GM23338 (cell line): Measurements from ENCODE around the gene UGT1A4. TPM values are rescaled to one million over a fixed set of nuclear protein-coding genes. Genes with fewer than 3 reads are reported as not detected.

Experiments
- ATAC-seq: fragments of 200-7000 bp; cut with Tn5 transposase; 3 replicates; pipeline ENCODE4 v1.9.1; 2020
- DNase-seq: peaks from one replicate; pipeline ENCODE4 v3.0.0-alpha.2; 2015; ENCODE audit warnings: low spot score
- H2AFZ ChIP-seq: fragments of 200-600 bp; sonication (generic); 2 replicates; pipeline ENCODE4 v1.8.0; 2016; ENCODE audit warnings: antibody characterized with exemption, mild to moderate bottlenecking, moderate library complexity
- H3F3A ChIP-seq: fragments of 200-600 bp; sonication (generic); replicated peaks from 2 replicates; pipeline ENCODE4 v1.8.0; 2017; ENCODE audit warnings: antibody characterized with exemption, mixed run types, low read depth
- H3K27ac ChIP-seq: fragments of 200-600 bp; sonication (generic); 2 replicates; pipeline ENCODE4 v1.6.1; 2016; ENCODE audit warnings: low read depth
- H3K27me3 ChIP-seq: fragments of 200-600 bp; sonication (generic); 2 replicates; pipeline ENCODE4 v1.8.0; 2016; ENCODE audit warnings: mild to moderate bottlenecking, mixed run types, moderate library complexity; ENCODE audit not compliant: insufficient read depth
- H3K36me3 ChIP-seq: fragments of 200-600 bp; sonication (generic); 2 replicates; pipeline ENCODE4 v1.8.0; 2016; ENCODE audit warnings: mild to moderate bottlenecking; ENCODE audit not compliant: insufficient read depth
- H3K4me1 ChIP-seq: fragments of 200-600 bp; sonication (generic); 2 replicates; pipeline ENCODE4 v1.8.0; 2016; ENCODE audit warnings: mild to moderate bottlenecking, moderate library complexity; ENCODE audit not compliant: insufficient read depth
- H3K4me2 ChIP-seq: fragments of 200-600 bp; sonication (generic); 2 replicates; pipeline ENCODE4 v1.7.1; 2017; ENCODE audit warnings: mixed run types
- H3K4me3 ChIP-seq: fragments of 200-600 bp; sonication (generic); 2 replicates; pipeline ENCODE4 v1.6.1; 2016; ENCODE audit warnings: mixed run types
- H3K79me2 ChIP-seq: fragments of 200-600 bp; sonication (generic); replicated peaks from 2 replicates; pipeline ENCODE4 v1.8.0; 2017; ENCODE audit warnings: mild to moderate bottlenecking; ENCODE audit not compliant: insufficient read depth
- H3K9me2 ChIP-seq: fragments of 200-600 bp; sonication (generic); 2 replicates; pipeline ENCODE4 v1.8.0; 2017; ENCODE audit not compliant: insufficient read depth
- H4K20me1 ChIP-seq: fragments of 200-600 bp; sonication (generic); replicated peaks from 2 replicates; pipeline ENCODE4 v1.8.0; 2017; ENCODE audit warnings: mild to moderate bottlenecking; ENCODE audit not compliant: insufficient read depth
- H3K27ac Mint-ChIP-seq: 2 replicates; pipeline ENCODE4 v1.8.0; 2020; ENCODE audit warnings: inconsistent platforms, mild to moderate bottlenecking, moderate library complexity, mixed read lengths
- H3K27me3 Mint-ChIP-seq: 3 replicates; pipeline ENCODE4 v1.8.0; 2022; ENCODE audit warnings: low read depth, mild to moderate bottlenecking, moderate library complexity, mixed read lengths, inconsistent platforms; ENCODE audit not compliant: insufficient read depth, poor library complexity
- H3K36me3 Mint-ChIP-seq: 3 replicates; pipeline ENCODE4 v1.8.0; 2021; ENCODE audit warnings: low read depth, mild to moderate bottlenecking, inconsistent platforms, moderate library complexity, mixed read lengths
- H3K4me1 Mint-ChIP-seq: 3 replicates; pipeline ENCODE4 v1.8.0; 2020; ENCODE audit warnings: mild to moderate bottlenecking, inconsistent platforms, mixed read lengths
- H3K4me3 Mint-ChIP-seq: 3 replicates; pipeline ENCODE4 v1.8.0; 2021; ENCODE audit warnings: moderate library complexity, mild to moderate bottlenecking, inconsistent platforms, mixed read lengths
- H3K9me3 Mint-ChIP-seq: 3 replicates; pipeline ENCODE4 v1.8.0; 2020; ENCODE audit warnings: moderate library complexity, mild to moderate bottlenecking, inconsistent platforms, mixed read lengths
- ZNF331 ChIP-seq: fragments of 250-450 bp; sonication (Bioruptor Pico); IDR thresholded peaks from 2 replicates; pipeline ENCODE4 v1.5.0; 2020; ENCODE audit warnings: low read depth, mild to moderate bottlenecking, moderate library complexity
- polyA plus RNA-seq: library from polyadenylated mRNA; unstranded; fragments of >200 nt; fragmentation: Nextera tagmentation; extraction: Ambion mirVana; gene quantifications from 2 replicates; pipeline ENCODE4 v1.2.1, GENCODE V29; 2016
- total RNA-seq: library from RNA; depleted of rRNA; stranded (reverse); fragments of >200 nt; shearing (Covaris generic); gene quantifications from 2 replicates; pipeline ENCODE4 v1.2.3, GENCODE V29; 2014
- TF ChIP-seq, protein P1 (sequence below): fragments of 250-450 bp; sonication (Bioruptor Pico); IDR thresholded peaks from 2 replicates; pipeline ENCODE4 v1.5.0; 2020; ENCODE audit warnings: mild to moderate bottlenecking, moderate library complexity
- TF ChIP-seq, protein P2 (sequence below), 2 experiments: fragments of 200-600 bp in 1 of 2; sonication (generic) in 1 of 2; conservative IDR thresholded peaks; 2 replicates each; pipeline versions ENCODE4 v1.5.1 to v1.6.1; 2016 to 2017; ENCODE audit warnings: antibody characterized with exemption in 2 of 2, low read depth in 2 of 2, mild to moderate bottlenecking in 2 of 2, moderate library complexity in 1 of 2

The UGT1A4 gene
- total and polyA plus RNA-seq, 2 experiments from 2014 or later, result not detected

DNA sequence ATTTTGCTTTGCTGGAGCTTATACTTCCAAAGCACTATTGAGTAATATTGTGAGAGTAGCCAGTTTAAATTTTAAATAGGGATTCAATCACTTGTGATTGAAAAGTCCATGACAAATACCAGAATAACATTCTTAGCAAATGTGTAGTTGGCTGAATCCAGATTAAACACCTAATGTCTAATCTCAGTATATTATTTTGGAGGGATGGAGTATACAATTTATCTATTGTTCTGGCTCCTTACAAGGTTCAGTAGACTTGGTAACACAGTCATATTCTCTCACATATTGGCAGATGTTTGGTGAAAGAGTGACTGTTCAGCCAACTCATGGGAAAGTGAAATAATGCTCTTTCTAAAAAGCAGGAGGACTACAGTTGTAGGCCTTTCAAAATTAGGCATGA is 44.6 kb upstream of the UGT1A4 start (continued):
- TF ChIP-seq, protein P1, sequence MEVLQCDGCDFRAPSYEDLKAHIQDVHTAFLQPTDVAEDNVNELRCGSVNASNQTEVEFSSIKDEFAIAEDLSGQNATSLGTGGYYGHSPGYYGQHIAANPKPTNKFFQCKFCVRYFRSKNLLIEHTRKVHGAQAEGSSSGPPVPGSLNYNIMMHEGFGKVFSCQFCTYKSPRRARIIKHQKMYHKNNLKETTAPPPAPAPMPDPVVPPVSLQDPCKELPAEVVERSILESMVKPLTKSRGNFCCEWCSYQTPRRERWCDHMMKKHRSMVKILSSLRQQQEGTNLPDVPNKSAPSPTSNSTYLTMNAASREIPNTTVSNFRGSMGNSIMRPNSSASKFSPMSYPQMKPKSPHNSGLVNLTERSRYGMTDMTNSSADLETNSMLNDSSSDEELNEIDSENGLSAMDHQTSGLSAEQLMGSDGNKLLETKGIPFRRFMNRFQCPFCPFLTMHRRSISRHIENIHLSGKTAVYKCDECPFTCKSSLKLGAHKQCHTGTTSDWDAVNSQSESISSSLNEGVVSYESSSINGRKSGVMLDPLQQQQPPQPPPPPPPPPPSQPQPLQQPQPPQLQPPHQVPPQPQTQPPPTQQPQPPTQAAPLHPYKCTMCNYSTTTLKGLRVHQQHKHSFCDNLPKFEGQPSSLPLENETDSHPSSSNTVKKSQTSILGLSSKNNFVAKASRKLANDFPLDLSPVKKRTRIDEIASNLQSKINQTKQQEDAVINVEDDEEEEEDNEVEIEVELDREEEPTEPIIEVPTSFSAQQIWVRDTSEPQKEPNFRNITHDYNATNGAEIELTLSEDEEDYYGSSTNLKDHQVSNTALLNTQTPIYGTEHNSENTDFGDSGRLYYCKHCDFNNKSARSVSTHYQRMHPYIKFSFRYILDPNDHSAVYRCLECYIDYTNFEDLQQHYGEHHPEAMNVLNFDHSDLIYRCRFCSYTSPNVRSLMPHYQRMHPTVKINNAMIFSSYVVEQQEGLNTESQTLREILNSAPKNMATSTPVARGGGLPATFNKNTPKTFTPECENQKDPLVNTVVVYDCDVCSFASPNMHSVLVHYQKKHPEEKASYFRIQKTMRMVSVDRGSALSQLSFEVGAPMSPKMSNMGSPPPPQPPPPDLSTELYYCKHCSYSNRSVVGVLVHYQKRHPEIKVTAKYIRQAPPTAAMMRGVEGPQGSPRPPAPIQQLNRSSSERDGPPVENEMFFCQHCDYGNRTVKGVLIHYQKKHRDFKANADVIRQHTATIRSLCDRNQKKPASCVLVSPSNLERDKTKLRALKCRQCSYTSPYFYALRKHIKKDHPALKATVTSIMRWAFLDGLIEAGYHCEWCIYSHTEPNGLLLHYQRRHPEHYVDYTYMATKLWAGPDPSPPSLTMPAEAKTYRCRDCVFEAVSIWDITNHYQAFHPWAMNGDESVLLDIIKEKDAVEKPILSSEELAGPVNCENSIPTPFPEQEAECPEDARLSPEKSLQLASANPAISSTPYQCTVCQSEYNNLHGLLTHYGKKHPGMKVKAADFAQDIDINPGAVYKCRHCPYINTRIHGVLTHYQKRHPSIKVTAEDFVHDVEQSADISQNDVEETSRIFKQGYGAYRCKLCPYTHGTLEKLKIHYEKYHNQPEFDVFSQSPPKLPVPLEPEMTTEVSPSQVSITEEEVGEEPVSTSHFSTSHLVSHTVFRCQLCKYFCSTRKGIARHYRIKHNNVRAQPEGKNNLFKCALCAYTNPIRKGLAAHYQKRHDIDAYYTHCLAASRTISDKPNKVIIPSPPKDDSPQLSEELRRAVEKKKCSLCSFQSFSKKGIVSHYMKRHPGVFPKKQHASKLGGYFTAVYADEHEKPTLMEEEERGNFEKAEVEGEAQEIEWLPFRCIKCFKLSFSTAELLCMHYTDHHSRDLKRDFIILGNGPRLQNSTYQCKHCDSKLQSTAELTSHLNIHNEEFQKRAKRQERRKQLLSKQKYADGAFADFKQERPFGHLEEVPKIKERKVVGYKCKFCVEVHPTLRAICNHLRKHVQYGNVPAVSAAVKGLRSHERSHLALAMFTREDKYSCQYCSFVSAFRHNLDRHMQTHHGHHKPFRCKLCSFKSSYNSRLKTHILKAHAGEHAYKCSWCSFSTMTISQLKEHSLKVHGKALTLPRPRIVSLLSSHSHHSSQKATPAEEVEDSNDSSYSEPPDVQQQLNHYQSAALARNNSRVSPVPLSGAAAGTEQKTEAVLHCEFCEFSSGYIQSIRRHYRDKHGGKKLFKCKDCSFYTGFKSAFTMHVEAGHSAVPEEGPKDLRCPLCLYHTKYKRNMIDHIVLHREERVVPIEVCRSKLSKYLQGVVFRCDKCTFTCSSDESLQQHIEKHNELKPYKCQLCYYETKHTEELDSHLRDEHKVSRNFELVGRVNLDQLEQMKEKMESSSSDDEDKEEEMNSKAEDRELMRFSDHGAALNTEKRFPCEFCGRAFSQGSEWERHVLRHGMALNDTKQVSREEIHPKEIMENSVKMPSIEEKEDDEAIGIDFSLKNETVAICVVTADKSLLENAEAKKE (CRISPR knock-in tag), result no peak

DNA sequence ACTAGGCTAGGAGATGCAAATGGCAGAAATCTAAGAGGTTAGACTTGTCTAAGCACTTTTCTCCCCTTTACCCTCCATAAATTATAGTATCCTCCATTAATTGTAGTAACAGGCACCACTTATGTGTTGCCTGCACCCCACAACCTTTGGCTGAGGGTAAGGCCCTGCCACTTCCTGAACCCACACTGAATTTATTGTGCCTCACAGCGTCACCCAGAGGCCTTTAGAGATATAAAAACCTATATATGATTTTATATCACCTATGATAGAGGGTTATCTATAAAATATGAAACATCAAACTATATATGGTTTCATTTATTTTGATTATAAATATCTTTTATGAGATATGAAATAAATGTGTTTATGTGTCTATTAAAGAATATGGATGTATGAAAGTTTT is 44.2 kb upstream of the UGT1A4 start:
- no peaks in the 10 kb centered on the region for H3K36me3 ChIP-seq
- Mint-ChIP-seq H3K4me3 (no peak overlapping the region), H3K27me3 (no peaks in the 10 kb centered on the region), H3K9me3 (no peaks in the 10 kb centered on the region; the same call in 1 of the 3 replicates), H3K4me1 (peaks cover 6% of the 10 kb centered on the region; the same call in 2 of the 3 replicates), H3K36me3 (no peaks in the 10 kb centered on the region), H3K27ac (no peak overlapping the region)
- H3K4me2 ChIP-seq, result no peak overlapping the region
- no peaks in the 10 kb centered on the region; the same call in 1 of the 2 replicates for H3K4me1 ChIP-seq
- H3K79me2 ChIP-seq, result no peaks in the 10 kb centered on the region
- H2AFZ ChIP-seq, result no peak overlapping the region
- DNase-seq, result no peak
- no peaks in the 10 kb centered on the region for H3K27me3 ChIP-seq
- no peak for ATAC-seq
- no peak overlapping the region for H3K27ac ChIP-seq
- H3F3A ChIP-seq, result no peaks in the 10 kb centered on the region
- H4K20me1 ChIP-seq, result no peaks in the 10 kb centered on the region
- TF ChIP-seq, protein P2, sequence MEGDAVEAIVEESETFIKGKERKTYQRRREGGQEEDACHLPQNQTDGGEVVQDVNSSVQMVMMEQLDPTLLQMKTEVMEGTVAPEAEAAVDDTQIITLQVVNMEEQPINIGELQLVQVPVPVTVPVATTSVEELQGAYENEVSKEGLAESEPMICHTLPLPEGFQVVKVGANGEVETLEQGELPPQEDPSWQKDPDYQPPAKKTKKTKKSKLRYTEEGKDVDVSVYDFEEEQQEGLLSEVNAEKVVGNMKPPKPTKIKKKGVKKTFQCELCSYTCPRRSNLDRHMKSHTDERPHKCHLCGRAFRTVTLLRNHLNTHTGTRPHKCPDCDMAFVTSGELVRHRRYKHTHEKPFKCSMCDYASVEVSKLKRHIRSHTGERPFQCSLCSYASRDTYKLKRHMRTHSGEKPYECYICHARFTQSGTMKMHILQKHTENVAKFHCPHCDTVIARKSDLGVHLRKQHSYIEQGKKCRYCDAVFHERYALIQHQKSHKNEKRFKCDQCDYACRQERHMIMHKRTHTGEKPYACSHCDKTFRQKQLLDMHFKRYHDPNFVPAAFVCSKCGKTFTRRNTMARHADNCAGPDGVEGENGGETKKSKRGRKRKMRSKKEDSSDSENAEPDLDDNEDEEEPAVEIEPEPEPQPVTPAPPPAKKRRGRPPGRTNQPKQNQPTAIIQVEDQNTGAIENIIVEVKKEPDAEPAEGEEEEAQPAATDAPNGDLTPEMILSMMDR (conservative IDR thresholded peaks at IDR 0.05; ENCODE audit: low read depth in 2 of 2), result peak in 1 of 2 experiments; percentile 26; a peak in 2 of 4 replicates
- no peak for TF ChIP-seq ZNF331
- H3K4me3 ChIP-seq, result no peak overlapping the region
- H3K9me2 ChIP-seq, result no peaks in the 10 kb centered on the region
